K562 (cell line): ENCODE measurements around the gene DSC2.

Experiments used
- EZH2 ChIP-seq: IDR thresholded peaks from 2 replicates; pipeline ENCODE4 v1.6.1; 2012; ENCODE audit warnings: low read depth, mild to moderate bottlenecking, inconsistent platforms, low read length, borderline replicate concordance
- JUNB ChIP-seq: fragments of 450-650 bp; formaldehyde crosslinking; conservative IDR thresholded peaks from 2 replicates; pipeline ENCODE4 v1.4.0; 2020; ENCODE audit warnings: mild to moderate bottlenecking
- MTA2 ChIP-seq: fragments of 450-650 bp; IDR thresholded peaks from 2 replicates; pipeline ENCODE4 v1.6.1; 2016; ENCODE audit warnings: low read depth
- POLR2AphosphoS2 ChIP-seq: IDR thresholded peaks from 2 replicates; pipeline ENCODE4 v1.6.1; 2012; ENCODE audit warnings: low read length, improper control_type of control experiment
- PURB ChIP-seq: sonication (generic); formaldehyde crosslinking; IDR thresholded peaks from 2 replicates; pipeline ENCODE4 v1.9.0; 2021; ENCODE audit warnings: low read depth, mild to moderate bottlenecking, missing genetic modification reagents
- USF2 ChIP-seq: sonication (generic); formaldehyde crosslinking; IDR thresholded peaks from 2 replicates; pipeline ENCODE4 v1.5.0; 2020; ENCODE audit warnings: missing genetic modification reagents
- YY1 ChIP-seq, 3 experiments: IDR thresholded peaks; 2 replicates each; pipeline ENCODE4 v1.6.1; 2011; ENCODE audit warnings: low read length in 2 of 3, mild to moderate bottlenecking in 2 of 3, moderate library complexity in 2 of 3, borderline replicate concordance in 1 of 3, control low read depth in 1 of 3, low read depth in 1 of 3; ENCODE audit not compliant: insufficient read depth in 3 of 3, insufficient replicate concordance in 2 of 3, control insufficient read depth in 1 of 3, insufficient read length in 1 of 3; ENCODE audit errors: extremely low read depth in 1 of 3

- TF ChIP-seq PURB (no peak), EZH2 (no peak), YY1 (IDR thresholded peaks at IDR 0.05; ENCODE audit: borderline replicate concordance in 1 of 3, control insufficient read depth in 1 of 3, extremely low read depth in 1 of 3, insufficient read depth in 3 of 3, insufficient read length in 1 of 3, insufficient replicate concordance in 2 of 3, low read depth in 1 of 3, low read length in 2 of 3) (no peak), USF2 (CRISPR knock-in tag) (no peak), JUNB (CRISPR knock-in tag) (no peak), MTA2 (no peak), POLR2AphosphoS2 (no peak)
These were observed 8.3 kb downstream of the DSC2 start for GRCh38 chr18:31093880-31094279.
